HG02938 (cell line): ENCODE data around the gene RNF183.

Experiments
- ATAC-seq: cut with Tn5 transposase; IDR thresholded peaks from one replicate; pipeline ENCODE4 v1.9.1; 2021; ENCODE audit warnings: mild to moderate bottlenecking, moderate library complexity; ENCODE audit not compliant: unreplicated experiment

RNF183 gene, protein sequence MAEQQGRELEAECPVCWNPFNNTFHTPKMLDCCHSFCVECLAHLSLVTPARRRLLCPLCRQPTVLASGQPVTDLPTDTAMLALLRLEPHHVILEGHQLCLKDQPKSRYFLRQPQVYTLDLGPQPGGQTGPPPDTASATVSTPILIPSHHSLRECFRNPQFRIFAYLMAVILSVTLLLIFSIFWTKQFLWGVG

DNA sequence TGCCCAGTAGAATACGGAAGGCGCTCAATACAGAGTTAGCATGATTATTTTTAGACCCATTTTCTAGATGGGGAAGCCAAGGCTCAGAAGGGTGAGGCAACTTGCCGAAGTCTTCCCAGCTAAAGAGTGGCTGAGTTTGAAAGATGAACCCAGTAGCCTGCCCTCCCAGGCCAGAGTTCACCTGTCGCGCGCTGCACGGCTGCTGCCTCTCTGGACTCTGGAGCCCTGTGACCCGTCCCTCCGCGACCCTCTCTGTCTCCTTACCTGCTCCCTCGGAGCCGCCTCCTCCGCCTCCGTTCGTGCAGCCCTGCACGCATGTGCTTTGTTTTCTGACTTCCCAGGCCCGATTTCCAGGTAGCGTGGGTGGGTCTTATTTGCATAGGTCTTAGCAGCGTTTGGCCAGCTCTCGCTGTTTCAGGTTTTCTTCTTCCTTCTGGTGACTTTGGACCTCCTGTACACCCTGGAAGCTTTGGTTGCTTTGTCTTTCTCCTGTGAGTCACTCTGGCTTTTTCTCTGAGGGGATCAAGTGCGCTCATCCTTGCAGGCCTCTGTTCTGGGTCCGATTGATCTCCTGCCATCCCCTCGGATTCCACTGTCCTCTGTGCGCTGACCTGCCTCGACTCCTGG is at the start of gene RNF183:
TSS of gene RNF183 (minus strand) at position 585 of the 627 bp plus-strand sequence. CDS start 5,192 bp downstream, outside the sequence.
- no peak for ATAC-seq

DNA sequence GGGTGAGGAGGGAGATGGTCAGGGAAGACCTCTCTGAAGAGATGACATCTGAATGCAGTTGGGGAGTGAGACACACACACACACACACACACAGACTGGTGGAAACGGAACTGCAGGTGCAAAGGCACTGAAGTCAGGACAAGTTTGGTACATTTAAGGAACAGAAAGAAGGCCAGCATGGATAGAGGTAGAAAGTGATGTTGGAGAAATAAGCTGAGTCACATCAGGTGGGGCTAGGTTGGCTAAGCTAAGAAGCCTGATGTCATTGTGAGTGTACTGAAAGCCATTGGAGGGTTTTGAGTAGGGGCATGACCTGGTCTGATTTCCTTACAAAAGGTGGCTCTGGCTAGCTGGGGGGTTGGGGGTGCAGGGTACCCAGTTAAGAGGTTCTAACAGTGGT is 49.2 kb upstream of the RNF183 start:
- ATAC-seq, result no peak

DNA sequence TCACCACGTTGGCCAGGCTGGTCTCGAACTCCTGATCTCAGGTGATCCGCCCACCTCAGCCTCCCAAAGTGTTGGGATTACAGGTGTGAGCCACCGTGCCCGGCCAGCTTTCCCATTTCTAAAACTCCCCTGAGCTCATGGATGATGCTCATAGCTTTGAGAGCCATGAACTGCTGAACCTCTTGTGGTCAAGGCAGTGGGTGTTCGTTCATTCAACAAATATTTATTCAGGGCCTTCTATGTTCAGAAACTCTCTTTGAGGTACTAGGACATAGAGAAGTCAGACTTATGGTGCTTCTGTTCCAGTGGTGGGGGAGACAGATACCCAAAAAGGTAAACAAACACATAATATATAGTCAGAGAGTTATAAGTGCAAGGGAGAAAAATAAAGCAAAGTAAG is 48.8 kb upstream of the RNF183 start:
- no peak for ATAC-seq

DNA sequence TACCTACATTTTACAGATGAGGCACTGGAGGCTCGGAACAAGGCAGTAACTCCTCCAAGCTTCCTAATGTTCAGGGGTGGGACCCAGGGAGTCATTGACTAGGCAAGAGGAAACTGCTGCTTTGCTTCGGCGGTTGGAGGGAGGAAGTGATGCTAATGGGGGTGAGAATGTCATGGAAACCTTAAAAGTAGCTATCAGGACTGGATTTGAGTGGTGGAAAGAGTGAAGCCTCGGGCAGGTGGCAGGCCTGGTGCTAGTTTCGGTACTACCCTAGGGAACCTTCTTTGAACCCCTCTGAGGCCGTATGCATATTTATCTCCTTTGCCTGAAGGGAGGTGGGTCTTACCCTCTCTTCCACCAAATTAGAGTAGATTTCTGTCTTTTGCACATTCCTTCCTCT is 47.8 kb upstream of the RNF183 start:
- no peak for ATAC-seq

DNA sequence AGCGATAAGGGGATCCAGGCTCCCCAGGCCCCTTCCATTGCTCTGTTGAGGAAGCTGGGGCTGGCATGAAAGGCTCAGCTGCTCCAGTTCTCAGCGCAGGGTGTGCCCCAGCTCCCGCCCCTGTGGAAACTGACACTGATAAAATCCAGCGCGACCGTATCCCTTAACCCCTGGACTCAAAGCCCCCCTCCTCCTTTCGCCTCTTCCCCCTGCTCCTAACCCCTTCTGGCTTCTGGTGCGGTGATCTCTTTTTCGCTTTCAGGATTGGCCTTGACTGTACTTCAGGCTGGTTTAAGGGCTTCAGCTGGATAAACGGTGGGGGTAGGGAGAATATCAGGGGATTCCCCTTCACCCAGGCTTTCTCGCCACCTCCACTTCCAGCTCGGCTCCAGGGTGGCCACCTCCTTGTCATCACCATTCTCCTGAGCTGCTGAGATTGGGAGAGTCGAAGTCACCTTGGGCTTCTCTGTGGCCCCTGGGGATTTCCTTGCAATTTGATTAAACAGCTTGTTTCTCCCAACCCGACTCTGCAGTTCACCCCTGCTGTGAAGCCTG is 47.0 kb upstream of the RNF183 start:
- no peak for ATAC-seq

DNA sequence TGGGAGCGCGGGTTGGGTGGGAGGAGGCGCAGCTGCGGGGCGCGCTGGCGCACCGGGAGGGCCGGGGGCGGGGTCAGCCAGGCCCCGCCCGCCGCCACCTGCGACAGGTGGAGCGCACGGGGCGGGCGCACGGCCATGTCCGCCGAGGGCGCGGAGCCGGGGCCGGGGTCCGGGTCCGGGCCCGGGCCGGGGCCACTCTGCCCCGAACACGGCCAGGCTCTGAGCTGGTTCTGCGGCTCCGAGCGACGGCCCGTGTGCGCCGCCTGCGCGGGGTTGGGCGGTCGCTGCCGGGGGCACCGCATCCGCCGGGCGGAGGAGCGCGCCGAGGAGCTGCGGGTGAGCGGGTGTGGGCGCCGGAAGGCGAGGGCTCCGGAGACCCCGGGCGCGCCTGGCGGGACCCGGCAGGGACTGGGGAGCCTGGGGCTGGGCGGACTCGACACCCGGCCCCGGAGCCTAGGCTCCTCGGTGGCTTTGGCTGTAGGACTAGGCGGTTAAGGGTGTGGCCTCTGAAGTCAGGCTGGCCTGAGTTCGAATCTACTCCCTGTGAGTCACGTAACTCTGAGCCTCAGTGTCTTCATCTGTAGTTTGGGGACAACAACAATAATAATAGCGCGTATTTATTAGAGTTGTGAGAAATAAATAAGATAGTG is 46.4 kb upstream of the RNF183 start, which contains the start of gene BSPRY:
TSS of gene BSPRY (plus strand) at position 97 of the 650 bp plus-strand sequence. CDS start at position 136, 39 bp downstream.
- ATAC-seq, result no peak

DNA sequence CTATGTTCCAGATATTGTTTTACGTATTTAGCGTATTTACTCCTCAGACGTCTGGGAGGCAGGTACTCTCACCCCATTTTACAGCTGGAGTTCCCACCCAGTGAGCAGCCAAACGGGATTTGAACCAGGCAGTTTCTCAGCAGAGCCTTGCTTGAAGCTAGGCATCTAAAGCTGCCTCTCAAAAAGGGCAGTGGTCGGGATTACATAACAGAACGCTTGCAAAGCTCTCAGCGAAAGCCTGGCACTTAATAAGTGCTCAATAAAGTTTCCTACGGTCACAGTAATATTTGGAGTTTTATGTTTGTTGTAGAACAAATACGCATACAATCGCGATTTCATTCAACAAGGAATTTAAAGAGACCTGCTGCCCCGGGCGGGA is 45.9 kb upstream of the RNF183 start:
- ATAC-seq, result no peak

DNA sequence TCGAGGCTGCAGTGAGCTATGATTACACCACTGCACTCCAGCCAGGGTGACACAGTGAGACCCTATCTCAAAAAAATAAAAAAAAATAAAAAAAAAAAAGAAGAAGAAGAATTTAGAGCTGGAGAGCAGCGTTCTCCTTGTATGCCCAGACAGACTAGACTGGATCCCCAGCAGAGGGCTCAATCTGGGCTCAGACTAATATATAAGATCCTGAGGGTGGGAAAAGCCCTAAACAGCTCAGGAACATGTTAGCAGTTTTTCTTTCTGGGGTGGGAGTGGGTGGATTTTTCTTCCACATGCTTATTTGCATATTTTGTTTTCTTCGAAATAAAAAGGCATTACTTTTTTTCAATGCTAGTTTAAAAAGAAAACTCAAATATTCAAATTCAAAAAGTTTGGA is 45.3 kb upstream of the RNF183 start:
- ATAC-seq, result no peak

DNA sequence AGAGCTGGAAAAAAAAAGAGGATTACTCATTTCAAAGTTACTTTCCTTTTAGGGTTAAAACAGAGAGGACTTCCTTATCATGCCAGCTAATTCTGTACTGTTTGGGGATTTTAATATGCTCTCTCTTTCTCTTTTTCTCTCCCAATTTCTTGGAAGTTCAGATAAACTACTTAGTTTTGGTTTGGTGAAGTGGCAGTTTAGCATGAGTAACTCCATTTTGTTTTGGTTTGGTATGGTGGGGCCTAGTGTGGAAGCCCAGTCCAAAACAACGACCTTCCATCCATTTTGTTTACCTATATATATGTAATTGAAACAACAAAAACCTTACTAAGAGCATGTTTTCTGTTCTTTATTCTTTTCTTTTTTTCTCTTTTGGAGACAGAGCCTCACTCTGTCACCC is 42.5 kb upstream of the RNF183 start:
- ATAC-seq, result no peak

DNA sequence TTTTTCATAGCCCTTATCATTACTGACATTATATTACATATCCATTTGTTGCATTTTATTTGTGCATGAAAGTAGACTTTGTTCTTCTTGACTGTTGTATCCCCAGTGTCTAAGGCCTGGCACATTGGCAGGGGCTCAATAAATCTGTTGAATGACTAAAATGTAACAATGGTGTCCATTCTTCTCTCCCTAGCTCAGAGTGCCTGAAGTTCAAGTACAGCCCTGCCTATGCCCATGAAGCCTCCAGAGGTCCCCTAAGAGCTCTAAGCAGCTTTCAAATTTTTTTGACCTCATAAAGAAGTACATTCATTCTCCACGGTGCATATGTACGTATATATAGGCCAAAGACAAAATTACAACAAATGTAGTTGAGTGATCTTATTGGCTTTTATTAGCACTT is 42.0 kb upstream of the RNF183 start:
- no peak for ATAC-seq

DNA sequence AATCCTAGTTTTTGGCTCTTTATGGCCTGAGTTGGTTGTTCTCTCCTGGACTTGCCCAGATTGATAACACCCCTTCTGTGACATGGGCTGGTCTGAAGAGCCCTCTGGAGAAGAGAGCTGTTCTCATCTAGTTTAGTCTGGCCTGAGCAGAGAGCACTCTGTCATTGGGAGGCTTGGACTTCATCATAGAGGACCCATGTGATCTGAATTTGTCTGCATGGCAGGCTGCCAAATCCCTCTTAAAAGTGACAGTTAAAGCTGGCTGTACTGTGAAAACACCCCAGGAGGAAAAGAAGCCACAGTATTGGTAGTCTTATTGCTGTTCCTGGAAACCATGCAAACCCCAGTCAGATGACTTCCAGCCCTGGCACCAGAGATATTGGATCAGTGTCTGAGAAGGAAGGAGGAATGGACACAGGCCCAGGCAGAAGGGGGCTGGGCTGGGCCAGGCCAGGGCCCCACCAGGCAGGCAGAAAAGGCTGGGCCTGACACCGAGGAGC is 40.6 kb upstream of the RNF183 start:
- no peak for ATAC-seq

DNA sequence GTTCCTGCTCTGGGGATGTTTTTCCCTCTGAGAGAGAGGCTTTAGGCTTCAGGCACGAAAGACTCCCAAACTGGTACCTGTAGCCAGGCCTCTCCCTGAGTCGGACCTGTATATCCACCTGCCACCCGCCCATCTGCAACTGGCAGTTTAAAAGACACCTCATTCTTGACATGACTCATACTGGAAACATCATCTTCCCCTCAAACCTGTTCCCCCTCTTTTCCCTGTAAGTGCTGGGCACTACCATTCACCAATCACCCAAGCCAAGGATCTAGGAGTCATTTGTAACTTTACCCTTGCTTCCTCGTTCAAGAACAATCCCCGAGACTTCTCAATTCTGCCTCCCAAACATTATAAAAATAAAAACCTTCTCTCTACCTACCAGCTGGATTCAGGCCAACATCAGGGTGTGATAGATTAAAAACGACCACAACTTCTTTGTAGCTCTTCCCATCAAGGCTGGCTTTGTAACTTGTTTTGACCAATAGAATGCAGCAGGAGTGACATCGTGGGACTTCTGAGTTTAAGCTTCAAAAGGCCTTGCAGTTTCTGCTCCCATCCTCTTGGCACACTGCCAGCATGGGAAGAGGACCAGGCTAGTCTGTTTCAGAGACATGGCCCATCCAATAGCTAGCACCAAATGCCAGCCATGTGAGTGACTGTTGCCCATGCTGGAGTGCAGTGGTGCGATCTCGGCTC is 38.7 kb upstream of the RNF183 start:
- no peak for ATAC-seq

DNA sequence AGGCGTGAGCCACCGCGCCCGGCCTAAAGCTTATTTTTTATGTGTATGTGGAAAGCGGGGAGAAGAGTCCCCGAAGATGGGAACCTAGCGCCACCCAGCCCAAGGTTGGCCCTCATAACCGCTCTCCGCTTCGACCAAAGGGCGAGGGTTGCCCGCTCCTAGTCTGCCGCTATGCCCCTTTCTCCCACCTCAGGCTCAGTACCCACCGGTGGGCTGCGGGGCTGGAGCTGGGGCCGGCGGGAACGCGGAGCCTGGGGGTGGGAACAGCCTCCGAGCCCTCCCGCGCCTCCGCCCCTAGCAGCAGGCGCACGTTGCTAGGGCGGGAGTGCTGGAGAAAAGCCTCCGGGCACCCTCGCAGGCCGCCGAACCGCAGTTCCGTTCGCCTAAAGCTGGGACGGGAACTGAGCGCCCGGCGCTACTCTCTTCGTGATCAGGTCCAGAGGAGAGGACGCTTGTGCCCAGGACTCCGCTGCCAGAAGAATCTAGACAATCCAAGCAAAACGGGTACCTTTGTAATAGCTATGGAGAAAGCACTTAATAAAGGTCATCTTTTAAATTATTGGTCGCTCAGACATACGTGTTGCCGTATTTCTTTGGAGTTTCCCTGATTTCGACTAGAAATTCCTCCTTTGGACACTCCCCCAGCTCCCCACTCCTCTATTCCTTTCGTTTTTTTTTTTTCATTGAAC is 37.0 kb upstream of the RNF183 start, which contains the start of gene WDR31:
TSS of gene WDR31 (minus strand) at position 265 of the 689 bp plus-strand sequence. CDS start 8,253 bp downstream, outside the sequence.
- ATAC-seq, result peak; percentile 92

DNA sequence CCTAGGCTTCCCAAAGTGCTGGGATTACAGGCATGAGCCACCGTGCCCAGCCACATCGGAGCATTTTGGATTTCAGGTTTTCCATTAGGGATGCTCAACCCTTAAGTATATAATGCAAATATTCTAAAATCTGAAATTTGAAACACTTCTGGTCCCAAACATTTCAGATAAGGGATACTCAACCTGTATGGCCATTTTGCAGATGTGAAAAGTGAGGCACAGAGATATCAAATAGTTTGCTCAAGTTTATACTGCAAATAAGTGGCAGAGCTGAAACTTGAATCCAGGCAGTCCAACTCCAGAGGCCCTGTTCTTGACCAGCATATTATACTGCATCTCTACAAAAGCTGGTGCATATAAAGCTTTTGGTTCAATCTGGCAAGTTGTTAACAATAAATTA is 34.5 kb upstream of the RNF183 start:
- no peak for ATAC-seq

DNA sequence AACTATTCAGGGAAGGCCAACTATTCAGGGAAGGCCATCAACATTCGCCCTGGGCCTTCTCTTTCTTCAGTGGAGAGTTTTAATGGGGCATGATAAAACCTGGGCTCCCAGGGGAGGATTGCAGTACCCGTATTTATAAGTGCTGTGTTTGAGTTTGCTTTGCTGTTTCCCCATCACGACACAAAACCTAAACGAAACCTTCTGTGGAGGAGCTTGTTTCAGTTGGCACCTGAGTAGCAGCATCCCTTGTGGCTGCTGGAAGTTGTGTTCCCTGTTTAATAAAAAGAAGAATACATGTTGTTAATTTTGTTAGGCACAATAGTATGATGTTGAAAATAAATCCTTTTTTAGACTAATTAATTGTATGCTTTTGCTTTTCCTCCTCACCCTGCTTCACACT is 28.6 kb upstream of the RNF183 start:
- no peak for ATAC-seq

DNA sequence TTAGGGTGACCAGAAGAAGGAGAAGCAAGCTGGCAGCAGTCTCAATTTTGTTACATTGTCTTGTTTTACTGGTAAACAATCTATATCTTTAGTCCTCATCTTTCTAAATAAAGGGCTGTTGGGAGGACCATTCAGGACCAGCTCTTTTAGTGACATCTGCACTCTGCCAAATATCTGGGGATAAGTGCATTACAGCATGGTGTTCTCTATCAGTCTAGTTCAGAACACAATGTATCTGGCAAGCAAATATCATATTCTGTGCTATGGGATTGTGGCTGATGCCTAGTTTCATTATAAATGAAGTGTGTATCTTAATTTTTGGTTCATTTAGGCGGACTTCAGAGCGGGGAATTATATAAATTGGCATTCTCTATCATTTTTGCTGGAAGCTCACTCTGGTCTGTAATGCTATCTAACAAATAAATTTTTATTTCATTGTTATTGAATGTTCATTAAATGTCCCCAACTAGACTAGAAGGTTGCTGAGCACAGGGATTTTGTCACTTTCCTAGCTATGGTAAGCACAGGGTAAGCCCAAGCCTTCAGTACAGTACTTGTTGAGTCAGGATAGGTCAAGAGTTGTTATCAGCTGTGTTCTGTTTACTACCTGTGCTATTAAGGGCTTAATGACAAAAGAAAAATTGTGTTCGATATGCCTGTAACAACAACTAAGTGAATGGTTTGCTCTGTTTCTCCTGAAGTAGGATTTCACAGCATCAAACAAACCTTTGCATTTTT is 25.0 kb upstream of the RNF183 start:
- ATAC-seq, result no peak

DNA sequence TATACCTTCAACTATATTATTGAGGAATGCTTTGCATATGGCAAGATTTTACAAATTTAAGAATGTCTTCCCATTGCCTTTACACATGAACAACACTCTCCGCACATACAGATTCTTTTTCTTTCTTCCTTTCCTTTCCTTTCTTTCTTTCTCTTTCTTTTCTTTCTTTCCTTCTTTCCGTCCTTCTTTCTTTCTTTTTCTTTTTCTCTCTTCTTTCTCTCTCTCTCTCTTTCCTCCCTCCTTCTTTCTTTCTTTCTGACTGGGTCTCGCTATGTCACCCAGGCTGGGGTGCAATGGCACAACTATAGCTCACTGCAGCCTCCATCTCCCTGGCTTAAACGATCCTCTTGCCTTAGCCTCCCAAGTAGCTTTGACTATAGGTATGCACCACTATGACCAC is 23.1 kb upstream of the RNF183 start:
- no peak for ATAC-seq

DNA sequence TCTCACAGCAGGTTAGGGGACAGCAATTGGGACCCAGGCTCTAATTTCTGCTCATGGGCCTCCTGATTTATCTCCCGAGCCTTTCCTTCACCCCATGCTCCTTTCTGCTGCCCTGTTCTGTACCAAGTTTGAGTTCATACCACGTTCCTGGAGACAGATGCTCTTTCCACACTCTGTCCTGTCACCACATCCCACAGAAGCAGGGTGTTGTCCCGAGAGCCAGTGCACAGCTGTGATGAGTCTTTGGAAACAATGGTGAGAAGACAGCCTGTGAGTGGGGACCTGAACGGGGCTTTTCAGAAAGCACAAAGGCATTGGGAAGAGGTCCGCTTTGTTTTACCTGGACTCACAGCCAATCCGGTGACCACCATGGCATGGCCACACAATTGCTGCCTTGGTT is 19.5 kb upstream of the RNF183 start:
- no peak for ATAC-seq

DNA sequence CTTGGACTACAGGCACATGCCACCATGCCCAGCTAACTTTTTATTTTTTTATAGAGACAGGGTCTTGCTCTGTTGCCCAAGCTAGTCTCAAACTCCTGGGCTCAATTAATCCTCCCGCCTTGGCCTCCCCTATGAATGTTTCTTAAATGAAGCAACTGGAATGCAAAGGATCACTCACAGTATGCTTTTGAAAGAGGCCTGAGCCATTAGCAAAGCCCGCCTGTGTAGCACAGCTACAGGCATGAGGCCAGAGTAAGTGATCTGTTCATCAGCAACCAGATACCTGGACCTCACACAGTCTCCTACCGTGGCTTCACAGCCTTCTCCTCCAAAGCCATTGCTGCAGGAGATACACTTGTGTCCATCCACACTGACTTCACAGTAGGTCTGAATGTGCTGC is 16.9 kb upstream of the RNF183 start:
- ATAC-seq, result no peak

DNA sequence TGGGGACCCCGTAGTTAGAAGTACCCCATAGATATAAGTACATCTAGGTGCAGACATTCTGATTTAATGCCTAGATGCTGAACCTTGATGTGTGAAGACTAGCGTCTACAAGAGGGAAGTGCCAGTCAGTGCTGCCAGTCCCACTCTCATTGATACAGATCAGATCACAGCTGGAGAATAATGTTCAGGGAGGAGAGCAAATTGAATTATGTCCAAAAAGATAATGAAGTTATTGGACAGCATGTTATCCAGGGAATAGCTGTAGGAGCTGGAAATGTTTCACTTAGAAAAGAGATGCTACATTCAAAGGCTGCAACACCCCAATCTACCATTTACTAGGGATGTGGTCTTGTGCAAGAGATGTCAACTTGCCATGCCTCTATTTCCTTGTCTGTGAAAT is 15.9 kb upstream of the RNF183 start:
- no peak for ATAC-seq
